Stimulated activated CD8-positive, alpha-beta memory T cell treated with anti-CD3 and anti-CD28 coated beads, Interleukin-12 subunit alpha, Interleukin-12 subunit beta, amount 100 ng/mL, for 1 hour (primary cell): ENCODE results near the gene RAB8B.
"Not testable (repeated sequence)": the region's sequence is repeated elsewhere in the genome, so short reads cannot be mapped to it uniquely, and the experiment has no call there.

ENCODE experiments used
- DNase-seq: peaks from one replicate; pipeline ENCODE4 v3.0.0-alpha.2; 2020; ENCODE audit warnings: low read depth

The RAB8B gene

DNA sequence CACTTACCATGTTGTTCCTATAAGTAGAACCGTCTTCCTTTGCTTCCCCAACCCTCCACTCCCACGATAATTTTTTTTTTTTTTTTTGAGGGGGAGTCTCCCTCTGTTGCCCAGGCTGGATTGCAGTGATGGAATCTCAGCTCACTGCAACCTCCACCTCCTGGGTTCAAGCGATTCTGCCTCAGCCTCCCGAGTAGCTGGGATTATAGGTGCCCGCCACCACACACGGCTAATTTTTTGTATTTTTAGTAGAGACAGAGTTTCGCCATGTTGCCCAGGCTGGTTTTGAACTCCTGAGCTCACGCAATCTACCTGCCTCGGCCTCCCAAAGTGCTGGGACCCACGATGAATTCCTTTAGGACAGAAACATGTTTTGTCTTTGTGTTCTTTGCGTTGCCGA, 19.4 kb downstream of the RAB8B start:
- DNase-seq: not testable (repeated sequence)

DNA sequence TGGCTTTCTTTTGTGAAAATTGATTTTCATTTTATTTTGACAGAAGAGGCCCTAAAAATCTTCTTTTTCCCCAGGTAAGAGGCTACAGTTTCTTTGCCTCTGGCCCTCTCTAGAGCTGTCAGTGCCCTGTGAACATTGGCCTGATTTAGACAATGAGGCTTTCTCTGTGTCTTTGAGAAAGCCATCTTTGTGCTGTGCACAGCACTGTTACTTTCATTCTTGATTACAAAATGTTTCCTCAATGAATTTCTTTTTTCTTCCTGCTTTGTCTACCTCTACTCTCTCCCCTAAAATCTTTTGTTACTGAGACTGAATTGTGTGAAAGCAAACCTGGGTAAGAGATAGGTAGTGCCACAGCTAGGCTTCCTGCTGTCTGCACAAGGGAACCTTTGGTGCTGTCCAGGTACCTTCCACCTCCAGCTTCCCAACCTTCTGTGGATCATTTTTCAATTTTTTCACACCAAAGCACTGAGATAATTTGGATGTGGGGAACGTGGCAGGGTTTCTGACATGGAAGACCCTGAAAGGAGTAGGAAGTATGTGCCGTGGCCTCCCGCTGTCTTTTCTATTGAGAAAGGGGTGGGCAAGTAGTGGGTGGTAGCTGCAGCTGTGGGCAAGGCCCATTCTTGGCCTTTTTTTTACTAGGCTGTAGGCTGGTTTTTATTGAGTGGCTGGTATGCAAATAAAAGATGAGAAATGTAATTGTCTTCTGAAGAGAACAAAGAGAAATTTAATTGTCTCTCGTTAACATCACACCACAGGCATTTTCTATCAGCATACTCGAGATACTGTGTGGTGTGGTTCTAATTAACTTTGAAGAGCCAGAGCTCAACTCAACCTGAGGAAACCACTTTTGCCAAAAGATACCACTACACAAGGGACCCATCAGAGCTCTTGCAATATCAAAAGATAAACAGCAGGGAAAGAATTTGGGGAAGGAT, 21.0 kb downstream of the RAB8B start:
- DNase-seq: no peak

GRCh38 chr15:63211092-63211490, 21.7 kb downstream of the RAB8B start:
- no peak for DNase-seq

GRCh38 chr15:63211549-63211948, 22.1 kb downstream of the RAB8B start:
- DNase-seq: no peak

GRCh38 chr15:63212050-63213004, 22.9 kb downstream of the RAB8B start:
- no peak for DNase-seq

GRCh38 chr15:63218100-63218808, 28.8 kb downstream of the RAB8B start:
- DNase-seq: no peak

DNA sequence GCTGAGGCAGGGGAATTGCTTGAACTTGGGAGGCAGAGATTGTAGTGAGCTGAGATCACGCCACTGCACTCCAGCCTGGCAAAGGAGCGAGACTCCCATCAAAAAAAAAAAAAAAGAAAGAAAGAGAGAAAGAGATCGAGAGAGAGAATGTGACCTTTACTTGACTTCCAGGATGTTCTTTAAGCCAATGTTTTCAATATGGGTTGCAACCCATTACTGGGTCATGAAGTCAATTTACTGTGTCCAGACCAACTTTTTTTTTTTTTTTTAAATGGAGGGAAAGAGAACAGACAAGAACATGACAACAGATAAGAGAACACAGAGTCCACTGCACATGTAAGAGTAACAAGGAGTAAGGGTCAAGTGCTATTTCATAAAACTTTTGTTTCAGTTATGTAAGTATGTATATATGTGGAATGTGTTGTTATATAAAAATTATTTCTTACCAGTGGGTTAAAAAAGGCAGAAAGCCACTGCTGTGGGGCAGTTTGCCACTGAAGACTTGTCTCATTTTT, 29.8 kb downstream of the RAB8B start:
- DNase-seq: no peak

DNA sequence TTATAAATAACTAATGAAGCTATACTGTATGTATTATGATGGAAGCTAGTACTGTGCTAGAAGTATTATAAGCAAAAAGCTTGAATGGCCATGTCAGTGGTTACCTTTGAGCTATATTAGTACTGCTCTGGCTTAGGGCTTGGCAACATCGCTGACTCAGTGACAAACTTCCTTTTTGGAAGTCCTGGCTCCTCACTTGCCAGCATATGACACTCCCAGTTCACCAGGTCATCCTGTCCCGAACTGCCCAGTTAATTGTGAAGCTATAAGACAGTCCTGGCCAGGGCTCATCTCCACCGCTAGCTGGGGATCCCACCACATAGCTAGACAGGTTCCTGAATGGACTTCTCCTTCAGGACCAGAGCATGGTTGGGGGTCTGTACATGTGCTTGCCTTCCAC, 31.9 kb downstream of the RAB8B start:
- no peak for DNase-seq

DNA sequence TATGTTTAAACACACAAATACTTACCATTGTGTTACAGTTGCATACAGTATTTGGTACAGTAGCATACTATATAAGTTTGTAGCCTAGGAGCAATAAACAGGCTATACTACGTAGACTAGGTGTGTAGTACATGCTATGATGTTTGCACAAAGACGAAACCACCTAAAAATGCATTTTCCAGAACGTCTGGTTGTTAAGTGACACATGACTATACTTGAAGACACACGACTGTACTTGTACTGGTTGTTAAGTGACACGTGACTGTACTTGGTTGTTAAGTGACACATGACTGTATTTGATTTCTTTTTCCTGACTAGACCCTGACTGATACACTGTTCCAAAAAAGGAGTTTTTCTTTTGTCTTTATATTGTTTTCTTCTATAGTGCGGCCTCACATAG, 34.1 kb downstream of the RAB8B start:
- DNase-seq: no peak

GRCh38 chr15:63225381-63225780, 36.0 kb downstream of the RAB8B start:
- no peak for DNase-seq

GRCh38 chr15:63226155-63226883, 36.9 kb downstream of the RAB8B start:
- DNase-seq: no peak

- no peak for DNase-seq
Observed at GRCh38 chr15:63226966-63227401, 37.6 kb downstream of the RAB8B start.

GRCh38 chr15:63227689-63228088, 38.3 kb downstream of the RAB8B start:
- no peak for DNase-seq

GRCh38 chr15:63231206-63231605, 41.8 kb downstream of the RAB8B start:
- DNase-seq: no peak

DNA sequence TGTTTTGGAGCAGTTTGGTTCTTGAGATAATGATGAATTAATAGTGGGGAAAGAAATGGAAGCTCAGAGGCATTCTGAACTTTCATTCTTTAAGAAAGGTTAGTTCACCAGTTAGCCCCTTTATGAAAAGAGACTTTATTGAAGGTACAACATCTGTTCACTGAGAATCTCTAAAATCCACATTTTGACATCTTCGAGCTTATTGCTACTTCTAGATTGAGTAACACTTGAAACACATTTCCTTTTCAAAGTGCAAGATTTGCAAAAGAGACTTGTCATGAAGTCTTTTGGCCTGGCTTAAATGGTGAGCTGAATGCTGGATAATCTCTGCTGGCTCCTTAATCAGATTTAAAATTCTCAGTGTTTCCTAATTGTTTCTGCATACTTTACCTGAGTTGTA, 42.3 kb downstream of the RAB8B start:
- no peak for DNase-seq

DNA sequence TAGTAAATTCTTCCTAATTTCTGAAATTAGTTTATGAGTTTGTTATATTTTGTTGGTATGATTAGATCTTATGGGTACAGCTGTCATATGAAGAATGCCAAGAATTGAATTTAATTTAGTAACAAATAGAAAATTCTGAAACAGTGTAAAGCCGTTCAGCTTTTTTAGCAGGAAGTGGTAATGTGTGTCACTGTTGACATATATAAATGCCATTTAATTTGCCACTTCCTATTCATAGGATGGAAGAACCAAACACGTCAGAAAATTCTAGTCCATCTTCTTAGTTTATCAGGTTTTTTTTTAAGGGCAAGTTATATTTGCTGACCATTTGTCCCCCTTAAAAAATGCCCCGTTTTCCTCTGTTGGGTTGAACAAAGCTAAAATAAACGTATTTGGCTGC, 43.0 kb downstream of the RAB8B start:
- DNase-seq: no peak

GRCh38 chr15:63232943-63233342, 43.5 kb downstream of the RAB8B start:
- no peak for DNase-seq

GRCh38 chr15:63233667-63234423, 44.4 kb downstream of the RAB8B start:
- DNase-seq: no peak

GRCh38 chr15:63234451-63234870, 45.1 kb downstream of the RAB8B start:
- no peak for DNase-seq

DNA sequence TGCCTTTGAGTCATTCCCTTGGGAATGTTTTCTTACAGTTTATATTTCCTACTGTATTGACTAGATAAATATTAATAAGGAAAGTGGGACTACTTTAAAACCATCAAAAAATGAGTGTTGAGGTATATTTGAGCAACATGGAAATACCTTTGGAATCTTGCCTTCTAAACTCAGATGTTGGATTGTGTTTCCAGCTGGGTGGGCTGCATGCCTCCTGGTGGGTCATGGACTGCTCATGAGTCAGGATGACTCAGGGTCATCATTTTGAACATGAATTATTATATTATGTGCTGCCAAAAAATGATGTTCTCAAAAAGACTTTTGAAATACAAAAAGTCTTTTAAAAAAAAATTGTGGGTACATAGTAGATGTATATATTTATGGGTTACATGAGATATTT, 46.9 kb downstream of the RAB8B start:
- no peak for DNase-seq
